H9 (cell line): ENCODE measurements around the gene ZBTB9. TPM values are rescaled to one million over a fixed set of nuclear protein-coding genes. Genes with fewer than 3 reads are reported as not detected.
A peak's percentile ranks its signal among the peaks of the same experiment; 100 is the strongest.

Experiments used
- DNase-seq: peaks from one replicate; pipeline ENCODE4 v3.0.0-alpha.2; 2017
- H2AFZ ChIP-seq: one replicate; pipeline ENCODE4 v1.6.1; 2013; ENCODE audit warnings: mild to moderate bottlenecking, low read length, control low read depth, moderate library complexity
- H2AK5ac ChIP-seq: 2 replicates; pipeline ENCODE4 v1.6.1; 2013; ENCODE audit warnings: low read length, control low read depth, mixed read lengths; ENCODE audit not compliant: insufficient read length
- H2BK120ac ChIP-seq: one replicate; pipeline ENCODE4 v1.6.1; 2013; ENCODE audit warnings: low read depth, mild to moderate bottlenecking, low read length, control low read depth, inconsistent platforms; ENCODE audit not compliant: poor library complexity, severe bottlenecking
- H2BK12ac ChIP-seq: 2 replicates; pipeline ENCODE4 v1.6.1; 2013; ENCODE audit warnings: low read length, control low read depth, mixed read lengths, low read depth; ENCODE audit not compliant: insufficient read length
- H2BK15ac ChIP-seq: 2 replicates; pipeline ENCODE4 v1.6.1; 2013; ENCODE audit warnings: low read depth, low read length, control low read depth
- H2BK20ac ChIP-seq: one replicate; pipeline ENCODE4 v1.6.1; 2013; ENCODE audit warnings: low read depth, mild to moderate bottlenecking, low read length, control low read depth, inconsistent platforms; ENCODE audit not compliant: poor library complexity, severe bottlenecking
- H2BK5ac ChIP-seq: 2 replicates; pipeline ENCODE4 v1.6.1; 2013; ENCODE audit warnings: low read length, control low read depth, mixed read lengths; ENCODE audit not compliant: insufficient read length
- H3K14ac ChIP-seq: 2 replicates; pipeline ENCODE4 v1.6.1; 2013; ENCODE audit warnings: low read length, control low read depth; ENCODE audit not compliant: insufficient read depth
- H3K18ac ChIP-seq: 2 replicates; pipeline ENCODE4 v1.6.1; 2013; ENCODE audit warnings: low read depth, mild to moderate bottlenecking, mixed read lengths, low read length, control low read depth; ENCODE audit not compliant: insufficient read length
- H3K23ac ChIP-seq: 2 replicates; pipeline ENCODE4 v1.6.1; 2013; ENCODE audit warnings: low read length, control low read depth, mixed read lengths, low read depth; ENCODE audit not compliant: insufficient read length
- H3K23me2 ChIP-seq: 2 replicates; pipeline ENCODE4 v1.6.1; 2013; ENCODE audit warnings: low read depth, mild to moderate bottlenecking, mixed read lengths, low read length, control low read depth; ENCODE audit not compliant: insufficient read length, poor library complexity, severe bottlenecking
- H3K27ac ChIP-seq: 2 replicates; pipeline ENCODE4 v1.5.1; 2013; ENCODE audit warnings: low read length, control low read depth, mixed read lengths, low read depth; ENCODE audit not compliant: insufficient read length
- H3K27me3 ChIP-seq: 2 replicates; pipeline ENCODE4 v1.6.1; 2013; ENCODE audit warnings: low read length, control low read depth, inconsistent platforms; ENCODE audit not compliant: insufficient read depth
- H3K4ac ChIP-seq: 2 replicates; pipeline ENCODE4 v1.6.1; 2013; ENCODE audit warnings: low read depth, mild to moderate bottlenecking, control low read depth, inconsistent platforms, low read length, moderate library complexity
- H3K4me1 ChIP-seq: 2 replicates; pipeline ENCODE4 v1.6.1; 2013; ENCODE audit warnings: low read length, control low read depth, inconsistent platforms; ENCODE audit not compliant: insufficient read depth
- H3K4me2 ChIP-seq: 2 replicates; pipeline ENCODE4 v1.6.1; 2013; ENCODE audit warnings: low read length, control low read depth, mixed read lengths; ENCODE audit not compliant: insufficient read length, insufficient read depth
- H3K56ac ChIP-seq: 2 replicates; pipeline ENCODE4 v1.6.1; 2013; ENCODE audit warnings: low read depth, mild to moderate bottlenecking, mixed read lengths, low read length, control low read depth; ENCODE audit not compliant: insufficient read length
- H3K79me1 ChIP-seq: 2 replicates; pipeline ENCODE4 v1.6.1; 2013; ENCODE audit warnings: low read depth, mild to moderate bottlenecking, moderate library complexity, low read length, control low read depth, inconsistent platforms; ENCODE audit not compliant: insufficient read depth, poor library complexity, severe bottlenecking
- H3K79me2 ChIP-seq: 2 replicates; pipeline ENCODE4 v1.6.1; 2013; ENCODE audit warnings: low read length, control low read depth, inconsistent platforms; ENCODE audit not compliant: insufficient read depth
- H3K9ac ChIP-seq: 2 replicates; pipeline ENCODE4 v1.6.1; 2013; ENCODE audit warnings: low read length, control low read depth, mixed read lengths; ENCODE audit not compliant: insufficient read length; ENCODE audit errors: extremely low read depth
- H3K9me3 ChIP-seq: one replicate; pipeline ENCODE4 v1.6.1; 2013; ENCODE audit warnings: low read depth, low read length, inconsistent platforms; ENCODE audit not compliant: control insufficient read depth
- H3T11ph ChIP-seq: one replicate; pipeline ENCODE4 v1.6.1; 2013; ENCODE audit warnings: mild to moderate bottlenecking, low read length, control low read depth, inconsistent platforms
- H4K20me1 ChIP-seq: one replicate; pipeline ENCODE4 v1.6.1; 2013; ENCODE audit not compliant: control insufficient read depth, insufficient read length, insufficient read depth
- H4K5ac ChIP-seq: 2 replicates; pipeline ENCODE4 v1.6.1; 2013; ENCODE audit warnings: low read depth, mild to moderate bottlenecking, mixed read lengths, low read length, control low read depth; ENCODE audit not compliant: insufficient read length
- H4K8ac ChIP-seq: replicated peaks from 2 replicates; pipeline ENCODE4 v1.6.1; 2013; ENCODE audit warnings: low read length, control low read depth, mixed read lengths, low read depth; ENCODE audit not compliant: insufficient read length
- H4K91ac ChIP-seq: 2 replicates; pipeline ENCODE4 v1.6.1; 2013; ENCODE audit warnings: low read depth, mild to moderate bottlenecking, moderate library complexity, mixed read lengths, low read length, control low read depth; ENCODE audit not compliant: insufficient read length
- H3K27ac Mint-ChIP-seq, 3 experiments: 2 replicates in 2 of 3; 3 replicates in 1 of 3; pipeline ENCODE4 v1.8.0; 2020 to 2021; ENCODE audit warnings: mixed read lengths in 3 of 3, mild to moderate bottlenecking in 1 of 3, moderate library complexity in 1 of 3
- H3K27me3 Mint-ChIP-seq: 2 replicates; pipeline ENCODE4 v1.8.0; 2021; ENCODE audit warnings: low read depth, mild to moderate bottlenecking, moderate library complexity, mixed read lengths
- H3K36me3 Mint-ChIP-seq, 3 experiments: 2 replicates in 2 of 3; 3 replicates in 1 of 3; pipeline ENCODE4 v1.8.0; 2020 to 2021; ENCODE audit warnings: low read depth in 3 of 3, mixed read lengths in 3 of 3; ENCODE audit not compliant: insufficient read depth in 1 of 3
- H3K4me1 Mint-ChIP-seq, 2 experiments: 2 replicates each; pipeline ENCODE4 v1.8.0; 2020; ENCODE audit warnings: mixed read lengths in 2 of 2
- H3K4me3 Mint-ChIP-seq, 2 experiments: 2 replicates in 1 of 2; 3 replicates in 1 of 2; pipeline ENCODE4 v1.8.0; 2020 to 2021; ENCODE audit warnings: mild to moderate bottlenecking in 2 of 2, mixed read lengths in 2 of 2, moderate library complexity in 1 of 2
- H3K9me3 Mint-ChIP-seq, 2 experiments: 2 replicates in 1 of 2; 3 replicates in 1 of 2; pipeline ENCODE4 v1.8.0; 2020; ENCODE audit warnings: mild to moderate bottlenecking in 2 of 2, mixed read lengths in 2 of 2, moderate library complexity in 1 of 2
- WGBS: extraction: QIAGEN DNeasy Blood & Tissue Kit; methylation state at CpG from one replicate; pipeline ENCODE4 v1.1.7; 2013; ENCODE audit warnings: missing lambda C conversion rate, low lambda C conversion rate, mixed read lengths; ENCODE audit not compliant: insufficient read length; ENCODE audit errors: extremely low coverage; 5-methylcytosine and 5-hydroxymethylcytosine counted together
- total RNA-seq: library from RNA; stranded (reverse); gene quantifications from 2 replicates; pipeline ENCODE4 v1.2.1, GENCODE V29; 2021
- TF ChIP-seq, protein P1 (sequence below): fragments of 200-600 bp; sonication (generic); conservative IDR thresholded peaks from 3 replicates; pipeline ENCODE4 v1.8.0; 2021; ENCODE audit warnings: antibody characterized with exemption, mild to moderate bottlenecking

Gene ZBTB9
- total RNA-seq, 1 experiment from 2014 or later = 53.1 TPM

DNA sequence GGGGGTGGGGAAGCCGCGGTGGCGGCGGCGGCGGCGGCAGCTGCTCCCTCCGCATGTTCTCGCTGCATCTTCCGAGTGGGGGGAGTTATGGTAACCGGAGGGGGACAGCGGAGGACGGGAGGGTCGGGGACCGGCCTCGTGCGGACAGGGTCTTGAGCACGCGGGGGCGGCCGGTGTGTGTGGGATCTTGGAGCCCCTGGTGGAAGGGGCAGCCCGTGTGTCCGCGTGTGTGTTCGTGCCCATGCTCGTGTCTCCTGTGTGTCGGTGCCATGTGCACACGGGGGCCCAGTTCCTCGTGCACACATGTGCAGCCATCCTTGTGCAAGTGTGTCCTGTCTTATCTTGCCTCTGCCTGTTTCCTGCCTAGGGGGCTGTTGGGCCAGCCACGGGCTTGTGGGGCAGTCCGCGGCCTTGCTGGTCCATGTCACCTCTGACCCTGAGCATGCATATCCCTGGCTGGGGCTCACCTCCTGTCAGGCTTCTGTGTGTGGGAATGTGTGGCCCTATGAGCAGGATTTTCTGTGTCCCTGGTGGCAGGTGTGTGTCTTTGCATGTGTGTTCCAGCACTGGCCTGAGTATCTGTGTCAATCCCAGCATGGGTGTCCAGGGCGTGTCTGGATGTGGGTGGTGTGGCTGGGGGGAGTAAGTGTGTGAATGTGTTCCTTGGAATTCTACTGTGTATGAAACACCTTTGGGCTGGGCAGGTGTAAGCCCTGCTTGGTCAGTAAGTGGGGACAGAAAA lies 26.0 kb upstream of the ZBTB9 start:
- H3K18ac ChIP-seq = no peak overlapping the region
- no peak overlapping the region for H3T11ph ChIP-seq
- no peak overlapping the region for H2AK5ac ChIP-seq
- no peak overlapping the region for H2BK120ac ChIP-seq
- TF ChIP-seq, protein P1, sequence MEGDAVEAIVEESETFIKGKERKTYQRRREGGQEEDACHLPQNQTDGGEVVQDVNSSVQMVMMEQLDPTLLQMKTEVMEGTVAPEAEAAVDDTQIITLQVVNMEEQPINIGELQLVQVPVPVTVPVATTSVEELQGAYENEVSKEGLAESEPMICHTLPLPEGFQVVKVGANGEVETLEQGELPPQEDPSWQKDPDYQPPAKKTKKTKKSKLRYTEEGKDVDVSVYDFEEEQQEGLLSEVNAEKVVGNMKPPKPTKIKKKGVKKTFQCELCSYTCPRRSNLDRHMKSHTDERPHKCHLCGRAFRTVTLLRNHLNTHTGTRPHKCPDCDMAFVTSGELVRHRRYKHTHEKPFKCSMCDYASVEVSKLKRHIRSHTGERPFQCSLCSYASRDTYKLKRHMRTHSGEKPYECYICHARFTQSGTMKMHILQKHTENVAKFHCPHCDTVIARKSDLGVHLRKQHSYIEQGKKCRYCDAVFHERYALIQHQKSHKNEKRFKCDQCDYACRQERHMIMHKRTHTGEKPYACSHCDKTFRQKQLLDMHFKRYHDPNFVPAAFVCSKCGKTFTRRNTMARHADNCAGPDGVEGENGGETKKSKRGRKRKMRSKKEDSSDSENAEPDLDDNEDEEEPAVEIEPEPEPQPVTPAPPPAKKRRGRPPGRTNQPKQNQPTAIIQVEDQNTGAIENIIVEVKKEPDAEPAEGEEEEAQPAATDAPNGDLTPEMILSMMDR = peak; percentile 48; the same call in 2 of the 3 replicates
- Mint-ChIP-seq H3K27me3 (no peaks in the 10 kb centered on the region; the same call in 1 of the 2 replicates), H3K9me3 (no peaks in the 10 kb centered on the region; a peak in 1 of 5 replicates), H3K36me3 (peaks cover 13 to 20% (median 19%) of the 10 kb centered on the region in 3 experiments), H3K4me3 (peak overlapping the region; percentile 83 to 90), H3K27ac (peak overlapping the region; percentile 84 to 95 (median 94); a peak in 6 of 7 replicates), H3K4me1 (peaks cover 79 to 83% of the 10 kb centered on the region in 2 experiments)
- no peaks in the 10 kb centered on the region for H3K9me3 ChIP-seq
- WGBS = no CpG with 5 or more reads among the region's 33 CpGs
- peaks cover 30% of the 10 kb centered on the region for H3K23me2 ChIP-seq
- no peak overlapping the region for H3K9ac ChIP-seq
- peak; percentile 40 for DNase-seq
- H4K20me1 ChIP-seq = no peaks in the 10 kb centered on the region
- no peak overlapping the region for H4K91ac ChIP-seq
- H4K5ac ChIP-seq = no peak overlapping the region
- H3K27me3 ChIP-seq = no peaks in the 10 kb centered on the region
- H3K14ac ChIP-seq = no peak overlapping the region; the same call in 1 of the 2 replicates
- no peak overlapping the region for H2BK5ac ChIP-seq
- H3K79me2 ChIP-seq = peaks cover 14% of the 10 kb centered on the region; the same call in 1 of the 2 replicates
- no peak overlapping the region for H3K56ac ChIP-seq
- H3K4me1 ChIP-seq = peaks cover 19% of the 10 kb centered on the region
- no peak overlapping the region for H3K27ac ChIP-seq
- H2BK20ac ChIP-seq = no peak overlapping the region
- no peak overlapping the region for H4K8ac ChIP-seq
- no peak overlapping the region for H3K23ac ChIP-seq
- no peak overlapping the region for H3K4ac ChIP-seq
- no peak overlapping the region for H2BK12ac ChIP-seq
- no peak overlapping the region for H2AFZ ChIP-seq
- peak overlapping the region; percentile 3 for H3K4me2 ChIP-seq
- no peak overlapping the region for H2BK15ac ChIP-seq
- H3K79me1 ChIP-seq = peaks cover 3% of the 10 kb centered on the region
